Measurements from ENCODE around the gene PEX16.

The PEX16 gene

DNA sequence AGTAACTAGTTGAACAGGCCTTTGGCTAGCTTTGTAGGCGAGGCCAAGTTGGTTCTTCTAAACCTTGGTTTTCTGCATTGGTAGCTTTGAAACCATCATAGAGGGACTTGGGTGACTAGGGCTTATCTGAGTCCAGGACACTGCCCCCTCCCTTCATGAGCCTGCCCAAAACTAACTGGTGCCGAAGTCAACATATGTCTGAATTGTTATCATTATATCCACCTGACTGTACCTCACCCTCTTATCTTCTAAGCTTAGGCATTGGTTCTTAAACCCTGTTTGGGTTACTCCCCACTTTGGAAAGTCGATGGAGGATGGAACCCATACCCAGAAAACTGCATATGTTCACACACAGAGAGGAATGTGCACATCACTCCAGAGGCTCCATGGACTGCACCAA is 39.8 kb downstream of the PEX16 start:
- Mint-ChIP-seq H3K27me3 (no peaks in the 10 kb centered on the region), H3K4me3 (no peak overlapping the region), H3K9me3 (no peaks in the 10 kb centered on the region), H3K36me3 (ENCODE audit: low read depth) (peaks cover 82% of the 10 kb centered on the region), H3K27ac (no peak overlapping the region), H3K4me1 (ENCODE audit: low read depth) (peaks cover 4% of the 10 kb centered on the region)
- intact Hi-C loops (cut with micrococcal nuclease), result no loop called here

DNA sequence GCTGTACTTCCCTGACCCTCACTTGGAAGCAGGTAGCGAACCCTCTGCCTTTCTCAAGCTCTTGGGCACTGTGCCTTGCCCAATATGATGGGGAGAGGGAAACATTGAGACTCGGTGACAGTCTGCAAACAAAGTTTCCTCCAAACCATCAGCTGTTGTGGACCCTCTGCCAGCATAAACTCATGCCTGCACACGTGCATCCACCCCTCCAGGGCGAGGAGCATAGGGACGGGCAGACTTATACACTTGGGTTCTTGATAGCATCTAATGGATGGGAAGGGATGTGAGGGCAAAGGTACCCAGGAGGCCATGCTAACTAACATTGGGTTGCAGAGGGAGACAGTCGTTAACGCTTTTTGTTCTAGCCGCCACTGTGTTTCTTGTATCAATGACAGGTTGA is 40.5 kb downstream of the PEX16 start:
- no peaks in the 10 kb centered on the region for H3K27me3 Mint-ChIP-seq
- intact Hi-C loops (cut with micrococcal nuclease), result no loop called here
- peaks cover 85% of the 10 kb centered on the region for H3K36me3 Mint-ChIP-seq (ENCODE audit: low read depth)
- H3K27ac Mint-ChIP-seq, result no peak overlapping the region
- H3K4me3 Mint-ChIP-seq, result no peak overlapping the region
- H3K9me3 Mint-ChIP-seq, result no peaks in the 10 kb centered on the region
- peaks cover 7% of the 10 kb centered on the region for H3K4me1 Mint-ChIP-seq (ENCODE audit: low read depth)

DNA sequence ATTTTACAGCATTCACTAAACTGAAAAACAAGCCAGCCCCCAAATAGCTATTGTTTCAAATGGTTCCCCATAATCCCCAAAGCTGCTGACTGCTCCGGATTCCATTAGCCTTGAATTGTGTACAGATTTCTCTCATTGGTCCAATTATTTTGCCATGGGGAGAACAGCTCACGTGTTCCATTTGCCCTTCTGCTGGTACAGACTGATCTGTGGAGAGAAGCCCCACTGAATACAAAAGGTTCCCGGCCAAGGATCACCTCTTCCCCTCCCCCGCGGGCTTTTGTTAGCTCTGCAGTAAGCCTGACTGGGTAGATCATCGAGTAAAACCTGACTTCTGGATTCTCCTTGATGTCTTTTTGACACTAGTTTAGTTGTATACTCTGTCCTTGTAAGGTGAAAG is 41.3 kb downstream of the PEX16 start:
- Mint-ChIP-seq H3K36me3 (ENCODE audit: low read depth) (peaks cover 85% of the 10 kb centered on the region), H3K27me3 (no peaks in the 10 kb centered on the region), H3K27ac (no peak overlapping the region), H3K4me3 (no peak overlapping the region), H3K4me1 (ENCODE audit: low read depth) (peaks cover 7% of the 10 kb centered on the region), H3K9me3 (no peaks in the 10 kb centered on the region)
- intact Hi-C loops (cut with micrococcal nuclease), result no loop called here

DNA sequence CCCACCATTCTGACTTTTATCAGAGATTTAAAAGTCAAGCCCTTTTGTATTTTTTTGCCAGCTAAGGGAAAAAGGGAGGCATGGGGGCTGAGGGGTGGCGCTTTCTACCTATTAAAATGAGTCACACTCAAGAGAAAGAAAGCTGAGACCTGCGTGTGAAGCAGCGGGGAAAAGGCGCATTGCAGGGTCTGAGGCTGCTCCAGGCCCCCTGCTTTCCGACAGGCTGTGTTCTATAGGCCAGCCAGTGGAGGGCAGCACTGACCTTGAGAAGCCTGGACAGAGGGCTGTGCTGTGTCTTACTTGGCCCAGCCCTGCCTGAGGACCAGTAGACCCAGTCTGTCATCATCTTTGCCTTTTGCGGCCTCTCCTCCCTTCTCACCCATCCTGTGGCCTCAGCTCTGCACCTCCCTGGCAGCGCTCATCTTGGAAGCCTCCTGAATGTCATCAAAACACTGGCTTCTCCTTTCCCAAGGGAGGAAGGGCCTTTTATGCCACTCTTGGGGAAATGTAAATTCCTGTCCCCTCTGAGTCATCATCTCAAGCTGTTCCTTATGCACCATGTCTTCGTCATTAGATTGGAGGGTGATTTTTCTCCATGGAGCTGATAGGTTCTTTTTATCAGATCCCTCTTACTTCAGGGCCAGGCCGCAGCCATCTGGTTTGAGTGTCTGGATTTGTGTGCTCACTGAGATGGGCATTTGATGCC is 44.9 kb downstream of the PEX16 start:
- H3K27me3 Mint-ChIP-seq, result no peaks in the 10 kb centered on the region
- peaks cover 95% of the 10 kb centered on the region for H3K36me3 Mint-ChIP-seq (ENCODE audit: low read depth)
- H3K27ac Mint-ChIP-seq, result no peak overlapping the region
- H3K9me3 Mint-ChIP-seq, result no peaks in the 10 kb centered on the region
- no peak overlapping the region for H3K4me3 Mint-ChIP-seq
- H3K4me1 Mint-ChIP-seq (ENCODE audit: low read depth), result peaks cover 7% of the 10 kb centered on the region
- intact Hi-C loops (cut with micrococcal nuclease), result loop anchor here (2.0 kb wide), 1 partner anchor 134 kb away; no protein-coding TSS in a partner anchor

DNA sequence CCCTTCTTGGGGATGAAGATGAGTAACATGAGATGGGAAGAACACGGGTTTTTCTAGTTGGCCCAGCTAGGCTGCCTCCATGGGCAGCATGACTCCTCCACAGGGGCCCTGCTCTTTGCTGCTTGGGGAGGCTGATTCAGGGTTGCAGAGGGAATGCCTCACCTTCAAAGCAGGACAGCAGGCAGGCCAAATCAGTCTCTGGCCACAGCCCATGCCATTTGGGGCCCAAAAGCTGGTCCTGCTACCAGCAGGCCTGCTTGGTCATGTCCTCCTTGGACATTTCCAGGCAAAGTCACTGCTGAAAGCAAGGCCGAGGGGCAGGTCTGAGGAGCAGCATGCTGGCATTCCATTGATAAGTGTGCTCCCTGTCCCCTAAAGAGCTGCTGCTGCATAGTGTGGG is 46.0 kb downstream of the PEX16 start:
- Mint-ChIP-seq H3K9me3 (no peaks in the 10 kb centered on the region), H3K27ac (no peak overlapping the region), H3K4me1 (ENCODE audit: low read depth) (peaks cover 7% of the 10 kb centered on the region), H3K36me3 (ENCODE audit: low read depth) (peaks cover 93% of the 10 kb centered on the region), H3K27me3 (no peaks in the 10 kb centered on the region), H3K4me3 (no peak overlapping the region)
- intact Hi-C loops (cut with micrococcal nuclease), result loop anchor here (2.0 kb wide), 1 partner anchor 135 kb away; no protein-coding TSS in a partner anchor

DNA sequence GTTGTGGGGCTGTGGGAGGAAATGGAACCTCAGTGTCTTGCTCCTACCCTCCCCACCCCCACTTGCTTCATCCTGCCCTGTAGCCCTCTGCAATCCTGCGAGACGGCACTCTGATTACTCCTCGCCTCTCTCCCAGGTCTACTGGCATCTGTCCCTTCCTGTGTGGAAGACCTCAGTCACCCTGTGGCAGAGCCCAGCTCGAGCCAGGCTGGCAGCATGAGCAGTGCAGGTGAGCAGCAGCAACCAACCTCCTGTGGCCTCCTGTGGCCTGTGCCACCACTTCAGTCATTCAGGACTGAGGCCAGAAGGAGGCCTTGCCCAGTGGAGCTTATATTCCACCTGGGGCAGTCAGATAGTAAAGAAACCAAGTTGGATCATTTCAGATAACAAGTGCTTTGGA is 47.0 kb downstream of the PEX16 start:
- Mint-ChIP-seq H3K4me1 (ENCODE audit: low read depth) (peaks cover 7% of the 10 kb centered on the region), H3K36me3 (ENCODE audit: low read depth) (peaks cover 97% of the 10 kb centered on the region), H3K27ac (no peak overlapping the region), H3K9me3 (no peaks in the 10 kb centered on the region), H3K27me3 (no peaks in the 10 kb centered on the region), H3K4me3 (no peak overlapping the region)
- intact Hi-C loops (cut with micrococcal nuclease), result no loop called here

DNA sequence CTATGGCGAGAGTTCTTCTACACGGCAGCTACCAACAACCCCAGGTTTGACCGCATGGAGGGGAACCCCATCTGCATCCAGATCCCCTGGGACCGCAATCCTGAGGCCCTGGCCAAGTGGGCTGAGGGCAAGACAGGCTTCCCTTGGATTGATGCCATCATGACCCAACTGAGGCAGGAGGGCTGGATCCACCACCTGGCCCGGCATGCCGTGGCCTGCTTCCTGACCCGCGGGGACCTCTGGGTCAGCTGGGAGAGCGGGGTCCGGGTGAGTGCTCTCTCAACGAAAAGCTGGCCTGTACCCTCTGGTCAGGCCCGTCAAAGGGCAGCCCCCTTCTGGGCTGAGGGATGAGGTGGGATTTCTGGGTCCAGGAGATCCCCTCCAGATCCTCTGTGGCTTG is 48.1 kb downstream of the PEX16 start:
- no peak overlapping the region for H3K27ac Mint-ChIP-seq
- H3K4me1 Mint-ChIP-seq (ENCODE audit: low read depth), result peaks cover 7% of the 10 kb centered on the region
- no peaks in the 10 kb centered on the region for H3K27me3 Mint-ChIP-seq
- no peaks in the 10 kb centered on the region for H3K9me3 Mint-ChIP-seq
- peaks cover 98% of the 10 kb centered on the region for H3K36me3 Mint-ChIP-seq (ENCODE audit: low read depth)
- intact Hi-C loops (cut with micrococcal nuclease), result no loop called here
- H3K4me3 Mint-ChIP-seq, result no peak overlapping the region

DNA sequence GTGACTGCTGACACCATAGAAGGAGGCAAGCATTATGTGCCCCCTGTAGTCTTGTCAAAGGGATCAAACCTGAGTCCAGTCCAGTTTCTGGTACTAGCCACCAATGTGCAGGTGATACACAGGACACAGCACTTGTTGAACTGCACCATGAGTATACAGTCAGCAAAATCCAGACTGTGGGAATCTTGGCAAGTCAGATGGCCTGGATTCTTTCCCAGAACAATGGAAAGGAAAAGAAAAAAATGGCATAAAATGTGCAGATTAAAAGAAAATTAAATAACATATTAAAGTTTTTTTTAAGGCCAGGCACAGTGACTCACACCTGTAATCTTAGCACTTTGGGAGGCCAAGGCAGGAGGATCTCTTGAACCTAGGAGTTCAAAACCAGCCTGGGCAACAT is 53.6 kb downstream of the PEX16 start:
- intact Hi-C loops (cut with micrococcal nuclease), result no loop called here
- Mint-ChIP-seq H3K4me3 (no peak overlapping the region), H3K27me3 (no peaks in the 10 kb centered on the region)

DNA sequence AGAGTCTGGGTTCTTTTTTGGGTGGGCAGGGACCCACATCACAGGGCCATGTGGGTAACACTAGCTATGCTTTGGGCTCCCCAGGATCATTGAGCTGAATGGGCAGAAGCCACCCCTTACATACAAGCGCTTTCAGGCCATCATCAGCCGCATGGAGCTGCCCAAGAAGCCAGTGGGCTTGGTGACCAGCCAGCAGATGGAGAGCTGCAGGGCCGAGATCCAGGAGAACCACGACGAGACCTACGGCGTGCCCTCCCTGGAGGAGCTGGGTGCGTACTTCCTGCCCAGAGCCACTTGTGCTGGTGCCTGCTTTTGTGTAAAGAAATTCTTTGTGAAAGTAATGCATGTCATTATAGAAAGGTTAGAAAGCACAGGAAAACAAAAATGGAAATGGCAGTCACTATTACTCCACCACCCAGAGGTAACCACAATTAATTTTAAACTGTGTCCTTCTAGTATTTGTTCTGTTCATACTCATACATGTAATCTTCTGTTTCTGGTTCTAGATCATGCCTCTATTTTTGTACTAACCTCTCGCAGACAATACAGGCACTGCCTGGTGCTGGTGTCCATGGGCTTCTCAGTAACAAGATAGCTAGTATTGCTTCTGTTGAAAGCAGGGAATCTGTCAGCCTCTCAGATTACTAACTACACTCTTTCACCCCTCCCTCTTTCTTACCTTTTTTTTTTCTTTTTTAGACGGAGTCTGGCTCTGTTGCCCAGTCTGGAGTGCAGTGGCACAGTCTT is 56.7 kb downstream of the PEX16 start:
- H3K27ac Mint-ChIP-seq, result no peak overlapping the region
- intact Hi-C loops (cut with micrococcal nuclease), result no loop called here
- peaks cover 93% of the 10 kb centered on the region for H3K36me3 Mint-ChIP-seq (ENCODE audit: low read depth)
- H3K9me3 Mint-ChIP-seq, result no peaks in the 10 kb centered on the region
- no peak overlapping the region for H3K4me3 Mint-ChIP-seq
- H3K4me1 Mint-ChIP-seq (ENCODE audit: low read depth), result peaks cover 33% of the 10 kb centered on the region
- no peaks in the 10 kb centered on the region for H3K27me3 Mint-ChIP-seq

More for the DNA sequence above, 53.6 kb downstream of the PEX16 start:
- Mint-ChIP-seq H3K4me1 (ENCODE audit: low read depth) (peaks cover 3% of the 10 kb centered on the region), H3K27ac (no peak overlapping the region), H3K9me3 (no peaks in the 10 kb centered on the region), H3K36me3 (ENCODE audit: low read depth) (peaks cover 97% of the 10 kb centered on the region)

DNA sequence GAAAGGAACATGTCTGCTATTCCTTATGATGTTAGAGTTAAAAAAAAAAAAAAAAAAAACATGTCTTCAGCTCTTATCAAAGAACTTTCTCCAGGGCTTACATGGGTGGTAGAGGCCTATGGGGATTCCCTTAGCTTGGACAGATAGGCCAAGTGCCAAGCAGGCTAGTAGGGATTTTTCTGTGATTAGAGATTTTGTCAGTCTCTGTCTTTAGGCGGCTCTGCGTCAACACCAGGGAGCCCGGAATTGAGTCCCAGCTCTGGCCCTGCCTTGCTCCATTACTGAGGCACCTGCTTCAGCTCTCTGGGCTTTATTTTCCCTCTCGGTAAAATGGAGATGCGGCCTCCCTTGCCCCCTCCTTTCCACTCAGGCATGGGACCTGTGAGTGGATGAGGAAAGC is 57.3 kb downstream of the PEX16 start:
- no peak overlapping the region for H3K27ac Mint-ChIP-seq
- H3K27me3 Mint-ChIP-seq, result no peaks in the 10 kb centered on the region
- H3K36me3 Mint-ChIP-seq (ENCODE audit: low read depth), result peaks cover 93% of the 10 kb centered on the region
- peaks cover 39% of the 10 kb centered on the region for H3K4me1 Mint-ChIP-seq (ENCODE audit: low read depth)
- no peaks in the 10 kb centered on the region for H3K9me3 Mint-ChIP-seq
- intact Hi-C loops (cut with micrococcal nuclease), result no loop called here
- no peak overlapping the region for H3K4me3 Mint-ChIP-seq

Measured in dendritic cell treated with granulocyte-macrophage colony-stimulating factor and Interleukin-4, amounts not matched to agents 40 ng/mL and 50 ng/mL, for 4 days (primary cell).